Upper lobe of left lung (tissue), 6 donors: ENCODE data around the gene HDAC1. TPM values are rescaled to one million over a fixed set of nuclear protein-coding genes. Genes with fewer than 3 reads are reported as not detected.

Experiments used
- ATAC-seq, 2 donors: fragments of 200-7000 bp; cut with Tn5 transposase; one replicate each; pipeline ENCODE4 v1.9.1; 2022; ENCODE audit warnings: mild to moderate bottlenecking in 2 of 2, moderate library complexity in 2 of 2; ENCODE audit not compliant: low FRiP score in 2 of 2
- DNase-seq, 2 donors: peaks; one replicate each; pipeline ENCODE4 v3.0.0-alpha.2; 2019 to 2020
- H3K27ac ChIP-seq, 4 donors: fragments of 200-600 bp; sonication (generic); one replicate each; pipeline ENCODE4 v1.5.1; 2016 to 2019
- H3K27me3 ChIP-seq, 4 donors: fragments of 200-600 bp; sonication (generic); one replicate each; pipeline ENCODE4 v1.5.1; 2017 to 2019
- H3K36me3 ChIP-seq, 4 donors: fragments of 200-600 bp; sonication (generic); one replicate each; pipeline ENCODE4 v1.5.1; 2016 to 2019
- H3K4me1 ChIP-seq, 4 donors: fragments of 200-600 bp; sonication (generic); one replicate each; pipeline ENCODE4 v1.5.1; 2018 to 2019
- H3K4me3 ChIP-seq, 4 donors: fragments of 200-600 bp; sonication (generic); one replicate each; pipeline ENCODE4 v1.5.1; 2017 to 2019; ENCODE audit warnings: mild to moderate bottlenecking in 2 of 4, moderate library complexity in 1 of 4
- H3K9me3 ChIP-seq, 4 donors: fragments of 200-600 bp; sonication (generic); one replicate each; pipeline ENCODE4 v1.5.1; 2018 to 2019
- CTCF ChIP-seq, 6 experiments: fragments of 450-650 bp in 4 of 6; fragments of 200-600 bp in 2 of 6; sonication (generic) in 2 of 6; IDR thresholded peaks; one replicate each; pipeline ENCODE4 v1.5.1; 2016 to 2019; ENCODE audit warnings: antibody characterized with exemption in 6 of 6
- EP300 ChIP-seq, 4 donors: sonication (generic); formaldehyde crosslinking; IDR thresholded peaks; one replicate each; pipeline ENCODE4 v1.5.1; 2017; ENCODE audit warnings: antibody characterized with exemption in 4 of 4, control low read depth in 2 of 4
- POLR2A ChIP-seq, 4 donors: fragments of 450-650 bp; IDR thresholded peaks; one replicate each; pipeline ENCODE4 v1.5.1; 2016 to 2017; ENCODE audit warnings: antibody characterized with exemption in 4 of 4, mild to moderate bottlenecking in 2 of 4
- POLR2AphosphoS5 ChIP-seq, 2 donors: sonication (generic); formaldehyde crosslinking; IDR thresholded peaks; one replicate each; pipeline ENCODE4 v1.5.1; 2017; ENCODE audit warnings: antibody characterized with exemption in 2 of 2
- WGBS, 2 donors: methylation state at CpG; one replicate each; pipeline ENCODE4 v1.1.5; 2017 to 2018; 5-methylcytosine and 5-hydroxymethylcytosine counted together
- total RNA-seq, 6 donors: library from RNA; depleted of rRNA in 4 of 6; stranded (reverse); fragments of >200 nt in 4 of 6; gene quantifications; one replicate each; pipeline versions ENCODE4 v1.1.0 to v1.2.1, GENCODE V29; 2016 to 2021
- donor health status: DM: no; HTN: no; CAD: no; lungs with moderate emphysema.
- donor health status: DM: no; HTN: yes; CAD: no; lungs with severe emphysema.

HDAC1 gene
- total RNA-seq, 6 donors from 2014 or later = 36.8 to 78.0 (median 48.8) TPM

GRCh38 chr1:32311709-32312393, 20.0 kb downstream of the HDAC1 start:
- Histone ChIP-seq H3K4me1 (peaks cover 5 to 21% (median 8%) of the 10 kb centered on the region in 4 donors), H3K9me3 (no peaks in the 10 kb centered on the region), H3K4me3 (no peak overlapping the region), H3K27me3 (no peaks in the 10 kb centered on the region), H3K27ac (no peak overlapping the region), H3K36me3 (peaks cover 0 to 4% (median 2%) of the 10 kb centered on the region in 4 donors)
- no peak for TF ChIP-seq EP300 (IDR thresholded peaks at IDR 0.05)
- no peak for TF ChIP-seq CTCF (IDR thresholded peaks at IDR 0.05)
- TF ChIP-seq POLR2AphosphoS5 (IDR thresholded peaks at IDR 0.05) = no peak
- no peak for TF ChIP-seq POLR2A (IDR thresholded peaks at IDR 0.05)
- 51 to 70% methylated on average over 2 of the region's 2 CpGs for WGBS, 2 donors
- no peak for DNase-seq
- ATAC-seq = no peak

GRCh38 chr1:32316903-32317277, 25.0 kb downstream of the HDAC1 start:
- WGBS, 2 donors = 85 to 89% methylated on average over 3 of the region's 3 CpGs
- H3K27ac ChIP-seq = no peak overlapping the region

GRCh38 chr1:32318127-32318869, 26.4 kb downstream of the HDAC1 start:
- 96 to 98% methylated on average over 10 of the region's 10 CpGs for WGBS, 2 donors
- no peak overlapping the region for H3K4me3 ChIP-seq
- peaks cover 0 to 38% (median 15%) of the 10 kb centered on the region in 4 donors for H3K36me3 ChIP-seq
- H3K9me3 ChIP-seq = no peaks in the 10 kb centered on the region
- H3K4me1 ChIP-seq = peaks cover 10 to 15% (median 14%) of the 10 kb centered on the region in 4 donors
- no peak for DNase-seq
- no peak for TF ChIP-seq POLR2A (IDR thresholded peaks at IDR 0.05)
- TF ChIP-seq CTCF (IDR thresholded peaks at IDR 0.05) = no peak
- TF ChIP-seq POLR2AphosphoS5 (IDR thresholded peaks at IDR 0.05) = no peak
- TF ChIP-seq EP300 (IDR thresholded peaks at IDR 0.05) = no peak
- no peaks in the 10 kb centered on the region for H3K27me3 ChIP-seq
- ATAC-seq = no peak
- H3K27ac ChIP-seq = no peak overlapping the region

More at GRCh38 chr1:32316903-32317277, 25.0 kb downstream of the HDAC1 start:
- Histone ChIP-seq H3K27me3 (no peaks in the 10 kb centered on the region), H3K9me3 (no peaks in the 10 kb centered on the region), H3K36me3 (peaks cover 0 to 34% (median 15%) of the 10 kb centered on the region in 4 donors), H3K4me3 (no peak overlapping the region), H3K4me1 (peaks cover 8 to 12% (median 10%) of the 10 kb centered on the region in 4 donors)
- DNase-seq (no peak), ATAC-seq (no peak)
- TF ChIP-seq EP300 (IDR thresholded peaks at IDR 0.05) = no peak

- no peak overlapping the region for H3K4me3 ChIP-seq
- no peak for DNase-seq
Measured at GRCh38 chr1:32321712-32322291, 29.9 kb downstream of the HDAC1 start.

More at GRCh38 chr1:32321712-32322291, 29.9 kb downstream of the HDAC1 start:
- Histone ChIP-seq H3K36me3 (peaks cover under 1 to 61% (median 34%) of the 10 kb centered on the region in 4 donors), H3K27ac (peak overlapping the region in 2 of 4 donors; percentile 60 to 61), H3K9me3 (no peaks in the 10 kb centered on the region), H3K4me1 (peaks cover 5 to 15% (median 14%) of the 10 kb centered on the region in 4 donors), H3K27me3 (no peaks in the 10 kb centered on the region)
- ATAC-seq = no peak
- 24 to 41% methylated on average over 5 of the region's 5 CpGs for WGBS, 2 donors
- no peak for TF ChIP-seq POLR2A (IDR thresholded peaks at IDR 0.05)
- TF ChIP-seq EP300 (IDR thresholded peaks at IDR 0.05) = no peak
- no peak for TF ChIP-seq POLR2AphosphoS5 (IDR thresholded peaks at IDR 0.05)
- TF ChIP-seq CTCF (IDR thresholded peaks at IDR 0.05) = no peak
